Measurements from ENCODE around the gene RPL13A. TPM values are rescaled to one million over a fixed set of nuclear protein-coding genes. Genes with fewer than 3 reads are reported as not detected.
"Not testable (repeated sequence)": the region's sequence is repeated elsewhere in the genome, so short reads cannot be mapped to it uniquely, and the experiment has no call there.

Gene RPL13A
- total RNA-seq, 2 donors from 2014 or later, result 4,603 to 5,026 TPM

DNA sequence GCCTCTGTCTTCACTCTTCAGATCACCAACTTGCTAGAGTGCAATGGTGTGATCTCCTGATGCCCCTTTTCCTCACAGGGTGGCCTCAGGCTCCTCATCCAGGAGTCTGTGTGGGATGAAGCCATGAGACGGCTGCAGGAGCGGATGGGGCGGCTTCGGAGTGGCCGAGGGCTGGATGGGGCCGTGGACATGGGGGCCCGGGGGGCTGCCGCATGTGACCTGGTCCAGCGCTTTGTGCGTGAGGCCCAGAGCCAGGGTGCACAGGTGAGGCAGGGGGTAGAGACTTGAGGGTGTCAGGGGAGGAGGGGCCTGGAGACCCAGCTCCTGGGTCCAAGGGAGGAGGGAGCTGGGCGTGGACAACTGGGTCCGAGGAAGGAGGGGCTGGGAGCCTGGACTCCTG lies 24.9 kb upstream of the RPL13A start:
- ATAC-seq (replicated peaks in 1 of 2), result no peak
- no peak overlapping the region for H3K27ac Mint-ChIP-seq
- H3K36me3 Mint-ChIP-seq (ENCODE audit: insufficient read depth in 2 of 2), result no peaks in the 10 kb centered on the region

DNA sequence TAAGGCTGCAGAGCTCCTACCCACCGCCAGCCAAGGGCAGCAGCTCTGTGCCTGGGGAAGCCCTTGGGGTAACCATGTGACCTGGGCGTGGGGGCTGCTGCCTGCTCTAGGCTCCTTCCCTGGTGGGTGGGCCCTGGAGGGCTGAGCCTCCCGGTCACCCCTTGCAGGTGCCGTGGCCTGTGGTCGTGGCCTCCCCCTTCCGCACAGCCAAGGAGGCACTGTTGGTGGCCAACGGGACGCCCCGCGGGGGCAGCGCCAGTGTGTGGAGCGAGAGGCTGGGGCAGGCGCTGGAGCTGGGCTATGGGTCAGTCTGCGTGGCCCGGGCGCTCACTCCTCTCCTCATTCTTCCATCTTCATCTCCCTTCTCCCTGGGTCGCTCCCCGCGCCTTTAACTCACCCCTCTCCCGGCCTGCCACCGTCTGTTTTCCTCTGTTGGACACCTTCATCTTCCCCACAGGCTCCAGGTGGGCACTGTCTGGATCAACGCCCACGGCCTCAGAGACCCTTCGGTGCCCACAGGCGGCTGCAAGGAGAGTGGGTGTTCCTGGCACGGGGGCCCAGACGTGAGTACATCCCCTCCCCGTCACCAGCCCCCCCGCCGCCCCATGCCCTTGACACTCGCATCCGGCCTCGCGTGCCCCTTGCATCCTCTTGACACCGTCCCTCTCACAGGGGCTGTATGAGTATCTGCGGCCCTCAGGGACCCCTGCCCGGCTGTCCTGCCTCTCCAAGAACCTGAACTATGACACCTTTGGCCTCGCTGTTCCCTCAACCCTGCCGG lies 23.3 kb upstream of the RPL13A start:
- Mint-ChIP-seq H3K4me3 (no peak overlapping the region), H3K4me1 (ENCODE audit: low read depth) (peaks cover 9% of the 10 kb centered on the region), H3K27me3 (ENCODE audit: low read depth) (no peaks in the 10 kb centered on the region), H3K9me3 (no peaks in the 10 kb centered on the region), H3K36me3 (ENCODE audit: insufficient read depth in 2 of 2) (no peaks in the 10 kb centered on the region), H3K27ac (no peak overlapping the region)
- no peak for ATAC-seq (replicated peaks in 1 of 2)
- no peak for DNase-seq

More for the DNA sequence above, 24.9 kb upstream of the RPL13A start:
- Mint-ChIP-seq H3K4me3 (no peak overlapping the region), H3K27me3 (ENCODE audit: low read depth) (no peaks in the 10 kb centered on the region), H3K4me1 (ENCODE audit: low read depth) (peaks cover 5% of the 10 kb centered on the region), H3K9me3 (no peaks in the 10 kb centered on the region)
- no peak for DNase-seq

DNA sequence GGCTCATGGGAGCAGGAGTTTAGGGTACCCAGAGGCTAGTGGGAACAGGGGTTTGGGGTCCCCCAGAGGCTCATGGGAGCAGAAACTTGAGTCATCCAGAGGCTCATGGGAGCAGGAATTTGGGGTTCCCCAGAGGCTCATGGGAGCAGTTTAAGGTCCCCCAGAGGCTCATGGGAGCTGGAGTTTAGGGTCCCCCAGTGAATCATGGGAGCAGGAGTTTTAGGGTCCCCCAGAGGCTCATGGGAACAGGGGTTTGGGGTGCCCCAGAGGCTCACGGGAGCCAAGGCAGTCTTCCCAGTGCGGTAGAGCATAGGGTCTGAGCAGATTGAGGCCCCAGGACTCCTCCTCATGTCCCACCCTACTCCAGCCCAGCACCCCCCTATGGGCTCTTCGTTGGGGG lies 22.0 kb upstream of the RPL13A start:
- H3K4me1 Mint-ChIP-seq (ENCODE audit: low read depth), result peaks cover 20% of the 10 kb centered on the region
- ATAC-seq (replicated peaks in 1 of 2) (no peak), DNase-seq (no peak)
- H3K9me3 Mint-ChIP-seq, result no peaks in the 10 kb centered on the region
- peak overlapping the region; percentile 68 for H3K27ac Mint-ChIP-seq
- H3K36me3 Mint-ChIP-seq (ENCODE audit: insufficient read depth in 2 of 2), result no peaks in the 10 kb centered on the region
- no peak overlapping the region for H3K4me3 Mint-ChIP-seq
- H3K27me3 Mint-ChIP-seq (ENCODE audit: low read depth), result no peaks in the 10 kb centered on the region

- no peak overlapping the region for H3K27ac Mint-ChIP-seq
Measured at GRCh38 chr19:49468199-49468598, 19.2 kb upstream of the RPL13A start.

DNA sequence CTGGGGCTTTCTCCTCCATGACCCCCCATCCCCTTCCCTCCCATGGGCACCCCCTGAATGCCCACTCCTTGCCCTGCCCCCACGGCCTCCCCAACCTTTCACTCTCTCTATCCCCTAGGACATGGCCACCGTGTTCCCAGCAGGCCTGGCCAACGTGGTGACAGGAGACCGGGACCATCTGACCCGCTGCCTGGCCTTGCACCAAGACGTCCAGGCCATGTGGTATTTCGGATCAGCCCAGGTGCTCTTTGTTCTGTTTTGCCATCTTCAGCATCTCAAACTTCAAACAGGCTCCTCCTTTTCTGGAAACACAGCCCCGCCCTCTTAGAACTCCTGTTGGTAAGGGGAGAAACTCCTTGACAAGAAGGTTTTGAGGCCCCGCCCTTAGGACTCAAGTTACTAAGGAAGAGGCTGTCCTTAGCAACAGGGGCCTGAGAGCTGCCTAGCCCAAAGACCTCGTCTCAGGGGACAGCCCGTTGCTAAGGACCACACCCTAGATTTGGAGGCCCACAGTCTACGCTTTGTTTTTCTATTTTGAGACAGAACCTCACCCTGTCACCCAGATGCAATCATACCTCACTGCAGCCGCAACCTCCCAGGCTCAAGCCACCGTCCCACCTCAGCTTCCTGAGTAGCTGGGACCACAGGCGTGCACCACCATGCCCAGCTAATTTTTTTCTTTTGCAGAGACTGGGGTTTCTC lies 18.5 kb upstream of the RPL13A start:
- H3K36me3 Mint-ChIP-seq (ENCODE audit: insufficient read depth in 2 of 2), result no peaks in the 10 kb centered on the region
- DNase-seq, result peak; percentile 85 to 92
- peak; percentile 84 for ATAC-seq (replicated peaks in 1 of 2)
- H3K4me3 Mint-ChIP-seq, result peak overlapping the region; percentile 63 to 87
- H3K27me3 Mint-ChIP-seq (ENCODE audit: low read depth), result no peaks in the 10 kb centered on the region
- peak overlapping the region; percentile 85 for H3K27ac Mint-ChIP-seq
- no peaks in the 10 kb centered on the region for H3K9me3 Mint-ChIP-seq
- peaks cover 47% of the 10 kb centered on the region for H3K4me1 Mint-ChIP-seq (ENCODE audit: low read depth)

More at GRCh38 chr19:49468199-49468598, 19.2 kb upstream of the RPL13A start:
- Mint-ChIP-seq H3K9me3 (no peaks in the 10 kb centered on the region), H3K36me3 (ENCODE audit: insufficient read depth in 2 of 2) (no peaks in the 10 kb centered on the region), H3K4me1 (ENCODE audit: low read depth) (peaks cover 42% of the 10 kb centered on the region), H3K27me3 (ENCODE audit: low read depth) (no peaks in the 10 kb centered on the region), H3K4me3 (peak overlapping the region in 1 of 2 donors; percentile 87)
- no peak for DNase-seq
- ATAC-seq (replicated peaks in 1 of 2), result no peak

DNA sequence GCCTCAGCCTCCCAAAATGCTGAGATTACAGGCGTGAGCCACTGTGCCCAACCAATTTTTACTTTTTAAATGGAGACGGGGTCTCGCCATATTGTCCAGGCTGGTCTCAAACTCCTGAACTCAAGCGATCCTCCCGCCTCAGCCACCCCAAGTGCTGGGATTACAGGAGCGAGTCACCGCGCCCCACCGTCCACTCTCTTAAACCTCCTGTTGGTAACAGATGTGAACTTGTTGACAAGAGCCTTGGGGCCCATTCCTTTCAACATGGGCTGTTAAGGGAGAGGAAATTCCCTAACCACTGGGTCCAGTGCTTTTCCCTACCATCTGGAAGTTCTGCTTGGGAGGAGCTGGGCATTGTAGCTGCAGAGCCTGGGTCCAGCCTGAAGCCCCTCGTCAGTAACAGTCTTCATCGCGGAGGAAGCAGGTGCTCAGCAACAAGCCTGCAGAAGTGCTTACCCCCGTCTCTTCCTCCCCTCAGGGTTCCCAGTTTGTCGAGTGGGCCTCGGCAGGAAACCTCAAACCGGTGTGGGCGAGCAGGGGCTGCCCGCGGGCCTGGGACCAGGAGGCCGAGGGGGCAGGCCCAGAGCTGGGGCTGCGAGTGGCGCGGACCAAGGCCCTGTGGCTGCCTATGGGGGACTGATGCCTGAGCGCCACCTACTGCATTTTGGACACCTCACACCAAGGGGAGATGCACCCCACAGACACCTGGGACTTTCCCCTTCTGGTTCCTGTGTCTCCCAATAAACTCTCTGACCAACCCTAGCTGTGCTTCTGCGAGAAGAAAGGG lies 17.4 kb upstream of the RPL13A start:
- DNase-seq (peak; percentile 90 to 91), ATAC-seq (replicated peaks in 1 of 2) (peak; percentile 63 to 69)
- no peaks in the 10 kb centered on the region for H3K9me3 Mint-ChIP-seq
- peaks cover 1 to 3% of the 10 kb centered on the region in 2 donors for H3K36me3 Mint-ChIP-seq (ENCODE audit: insufficient read depth in 2 of 2)
- peak overlapping the region; percentile 94 for H3K27ac Mint-ChIP-seq
- H3K4me3 Mint-ChIP-seq, result peak overlapping the region; percentile 78 to 86
- no peaks in the 10 kb centered on the region for H3K27me3 Mint-ChIP-seq (ENCODE audit: low read depth)
- H3K4me1 Mint-ChIP-seq (ENCODE audit: low read depth), result peaks cover 55% of the 10 kb centered on the region

- Mint-ChIP-seq H3K4me1 (ENCODE audit: low read depth) (peaks cover 60% of the 10 kb centered on the region), H3K4me3 (peak overlapping the region; percentile 78 to 86), H3K36me3 (ENCODE audit: insufficient read depth in 2 of 2) (peaks cover 3 to 7% of the 10 kb centered on the region in 2 donors), H3K9me3 (no peaks in the 10 kb centered on the region), H3K27me3 (ENCODE audit: low read depth) (no peaks in the 10 kb centered on the region), H3K27ac (peak overlapping the region; percentile 94)
- DNase-seq (no peak), ATAC-seq (replicated peaks in 1 of 2) (no peak)
Measured at GRCh38 chr19:49470615-49470978, 16.8 kb upstream of the RPL13A start.

- H3K36me3 Mint-ChIP-seq (ENCODE audit: insufficient read depth in 2 of 2), result peaks cover 9 to 10% of the 10 kb centered on the region in 2 donors
- ATAC-seq (replicated peaks in 1 of 2) (no peak), DNase-seq (no peak)
- no peaks in the 10 kb centered on the region for H3K27me3 Mint-ChIP-seq (ENCODE audit: low read depth)
- H3K4me3 Mint-ChIP-seq, result peak overlapping the region; percentile 93 to 99
- no peaks in the 10 kb centered on the region for H3K9me3 Mint-ChIP-seq
- H3K4me1 Mint-ChIP-seq (ENCODE audit: low read depth), result peaks cover 77% of the 10 kb centered on the region
- peak overlapping the region; percentile 75 for H3K27ac Mint-ChIP-seq
Measured at GRCh38 chr19:49472936-49473335, 14.5 kb upstream of the RPL13A start.

DNA sequence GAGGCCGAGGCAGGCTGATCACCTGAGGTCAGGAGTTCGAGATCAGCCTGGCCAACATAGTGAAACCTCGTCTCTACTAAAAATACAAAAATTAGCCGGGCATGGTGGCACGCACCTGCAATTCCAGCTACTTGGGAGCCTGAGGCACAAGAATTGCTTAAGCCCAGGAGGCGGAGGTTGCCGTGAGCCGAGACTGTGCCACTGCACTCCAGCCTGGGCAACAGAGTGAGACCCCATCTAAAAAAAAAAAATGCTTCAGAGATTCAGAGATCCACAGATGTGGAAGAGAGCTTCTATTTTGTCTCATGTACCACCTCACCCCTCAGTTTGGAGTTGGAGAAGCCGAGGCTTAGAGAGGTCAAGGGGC lies 13.9 kb upstream of the RPL13A start:
- peaks cover 75% of the 10 kb centered on the region for H3K4me1 Mint-ChIP-seq (ENCODE audit: low read depth)
- ATAC-seq (replicated peaks in 1 of 2); H3K27me3 Mint-ChIP-seq (ENCODE audit: low read depth): not testable (repeated sequence)

DNA sequence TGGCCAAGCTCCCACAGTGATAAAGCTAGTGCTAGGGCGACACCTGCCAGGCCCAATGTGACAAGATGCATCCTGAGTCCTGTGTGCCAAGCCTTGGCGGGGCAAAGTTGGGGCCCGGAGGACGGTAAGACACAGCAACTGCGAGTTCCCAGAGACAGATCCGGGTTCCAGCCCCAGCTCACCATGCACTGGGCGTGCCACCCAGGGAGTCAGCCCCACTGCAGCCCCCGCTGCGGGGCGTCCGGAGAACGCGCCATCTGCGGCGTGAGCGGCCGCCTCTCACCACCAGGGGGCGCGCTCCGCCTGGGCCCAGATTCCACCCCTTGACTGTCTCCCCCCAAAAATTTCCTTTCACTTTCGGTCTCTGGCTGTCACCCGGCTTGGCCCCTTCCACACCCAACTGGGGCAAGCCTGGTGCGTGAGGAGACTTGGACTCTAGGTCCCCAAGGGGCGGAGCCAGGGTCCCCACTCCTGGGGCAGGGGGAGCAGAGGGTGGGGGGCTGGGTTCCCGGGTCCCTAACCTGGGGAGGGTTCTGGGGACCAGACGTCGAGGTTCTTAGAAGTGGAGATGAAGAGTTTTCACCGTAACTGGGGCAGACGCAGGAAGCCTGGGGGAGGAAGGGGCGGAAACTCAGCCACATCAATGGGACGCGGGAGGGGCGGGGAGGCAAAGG lies 13.4 kb upstream of the RPL13A start, which contains the start of gene FLT3LG:
Gene FLT3LG, plus strand, starts transcription at position 348 of the 674 bp plus-strand sequence. CDS start 425 bp downstream, outside the sequence.
- Mint-ChIP-seq H3K4me1 (ENCODE audit: low read depth) (peaks cover 72% of the 10 kb centered on the region), H3K4me3 (peak within 1 kb of the TSS; percentile 93 to 99), H3K36me3 (ENCODE audit: insufficient read depth in 2 of 2) (peaks cover 9 to 12% of the 10 kb centered on the region in 2 donors), H3K27ac (peak within 1 kb of the TSS; percentile 90), H3K9me3 (no peaks in the 10 kb centered on the region), H3K27me3 (ENCODE audit: low read depth) (no peaks in the 10 kb centered on the region)
- peak; percentile 60 to 63 for ATAC-seq (replicated peaks in 1 of 2)
- DNase-seq, result peak; percentile 90 to 95

More for the DNA sequence above, 13.9 kb upstream of the RPL13A start:
- peak overlapping the region; percentile 75 for H3K27ac Mint-ChIP-seq
- DNase-seq, H3K9me3 Mint-ChIP-seq: not testable (repeated sequence)
- H3K4me3 Mint-ChIP-seq, result peak overlapping the region; percentile 93 to 99
- peaks cover 9 to 10% of the 10 kb centered on the region in 2 donors for H3K36me3 Mint-ChIP-seq (ENCODE audit: insufficient read depth in 2 of 2)

DNA sequence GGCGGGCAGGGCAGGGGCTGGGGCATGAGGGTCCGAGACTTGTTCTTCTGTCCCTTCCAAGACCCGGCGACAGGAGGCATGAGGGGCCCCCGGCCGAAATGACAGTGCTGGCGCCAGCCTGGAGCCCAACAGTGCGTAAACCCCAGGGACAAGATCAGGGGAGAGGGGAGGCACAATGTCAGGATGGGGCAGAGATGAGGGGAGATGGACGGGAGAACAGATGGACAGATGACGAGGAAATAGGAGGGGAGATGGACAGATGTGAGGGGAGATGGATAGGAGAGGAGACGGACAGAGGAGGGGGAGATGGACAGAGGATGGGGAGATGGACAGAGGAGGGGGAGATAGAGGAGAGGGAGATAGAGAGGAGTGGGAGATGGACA lies 12.9 kb upstream of the RPL13A start:
- DNase-seq, result no peak
- Mint-ChIP-seq H3K27me3 (ENCODE audit: low read depth) (no peaks in the 10 kb centered on the region), H3K36me3 (ENCODE audit: insufficient read depth in 2 of 2) (peaks cover 9 to 13% of the 10 kb centered on the region in 2 donors), H3K9me3 (no peaks in the 10 kb centered on the region), H3K4me3 (peak overlapping the region; percentile 93 to 99), H3K27ac (peak overlapping the region; percentile 90), H3K4me1 (ENCODE audit: low read depth) (peaks cover 69% of the 10 kb centered on the region)
- no peak for ATAC-seq (replicated peaks in 1 of 2)

DNA sequence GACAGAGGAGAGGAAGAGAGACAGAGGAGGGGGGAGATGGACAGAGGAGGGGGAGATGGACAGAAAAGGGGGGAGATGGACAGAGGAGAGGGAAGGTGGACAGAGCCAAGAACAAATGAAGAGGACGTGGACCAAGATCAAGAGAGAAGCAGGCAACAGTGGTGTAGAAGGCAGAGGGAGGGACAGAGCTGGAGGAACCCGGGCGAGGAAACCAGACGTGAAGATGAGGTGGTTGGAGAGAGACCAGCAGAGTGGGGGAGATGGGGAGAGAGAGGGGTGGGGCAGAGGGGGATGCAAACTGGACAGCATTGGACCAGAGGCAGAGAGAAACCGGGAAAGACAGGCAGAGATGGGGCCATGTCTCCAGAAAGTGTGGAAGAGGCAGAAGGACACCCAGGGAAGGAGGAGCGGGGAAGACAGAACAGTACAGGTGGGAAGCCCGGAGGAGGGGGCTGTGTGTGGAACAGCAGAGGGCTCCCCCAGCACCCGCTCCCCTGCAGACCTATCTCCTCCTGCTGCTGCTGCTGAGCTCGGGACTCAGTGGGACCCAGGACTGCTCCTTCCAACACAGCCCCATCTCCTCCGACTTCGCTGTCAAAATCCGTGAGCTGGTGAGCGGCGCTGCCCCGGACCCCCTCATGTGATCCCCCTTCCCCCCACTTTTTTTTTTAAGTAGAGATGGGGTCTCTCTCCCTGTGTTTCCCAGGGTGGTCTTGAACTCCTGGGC lies 12.1 kb upstream of the RPL13A start:
- no peaks in the 10 kb centered on the region for H3K9me3 Mint-ChIP-seq
- no peaks in the 10 kb centered on the region for H3K27me3 Mint-ChIP-seq (ENCODE audit: low read depth)
- H3K27ac Mint-ChIP-seq, result peak overlapping the region; percentile 95
- ATAC-seq (replicated peaks in 1 of 2) (no peak), DNase-seq (peak in 1 of 2 donors; percentile 27)
- peaks cover 60% of the 10 kb centered on the region for H3K4me1 Mint-ChIP-seq (ENCODE audit: low read depth)
- H3K4me3 Mint-ChIP-seq, result peak overlapping the region; percentile 93 to 99
- H3K36me3 Mint-ChIP-seq (ENCODE audit: insufficient read depth in 2 of 2), result peaks cover 9 to 15% of the 10 kb centered on the region in 2 donors

Data from activated T-cell treated with anti-CD3 and anti-CD28 coated beads, Interleukin-2, amount 50 U/mL, for 72 hours (primary cell).